ENCODE data around the gene LRBA. TPM values are rescaled to one million over a fixed set of nuclear protein-coding genes. Genes with fewer than 3 reads are reported as not detected.

Gene LRBA
- total and polyA plus RNA-seq, 12 donors, result 6.2 to 31.2 (median 23.9) TPM

- Histone ChIP-seq H3K27me3 (no peaks in the 10 kb centered on the region), H3K4me3 (no peak overlapping the region), H3K36me3 (no peaks in the 10 kb centered on the region), H3K27ac (no peak overlapping the region), H3K4me1 (peaks cover 0 to 26% (median 11%) of the 10 kb centered on the region in 9 donors), H3K9me3 (peaks cover 0 to 14% (median 0%) of the 10 kb centered on the region in 11 donors)
- intact Hi-C loops (cut with DNase I), result no loop called here
- TF ChIP-seq CTCF (IDR thresholded peaks at IDR 0.05), result no peak
- DNase-seq (no peak), ATAC-seq (no peak)
Measured at GRCh38 chr4:150948074-150948473, 67.0 kb downstream of the LRBA start.

GRCh38 chr4:150944660-150945059 is 70.4 kb downstream of the LRBA start:
- no peak for TF ChIP-seq CTCF (IDR thresholded peaks at IDR 0.05)
- intact Hi-C loops (cut with DNase I), result no loop called here
- 85 to 92% methylated on average over 6 of the region's 6 CpGs for WGBS, 2 donors
- no peak overlapping the region for H3K4me3 ChIP-seq
- no peak for ATAC-seq
- H3K27ac ChIP-seq, result no peak overlapping the region
- no peak for DNase-seq
- no peaks in the 10 kb centered on the region for H3K36me3 ChIP-seq
- H3K9me3 ChIP-seq, result peaks cover 0 to 11% (median 0%) of the 10 kb centered on the region in 11 donors
- H3K4me1 ChIP-seq, result peaks cover 0 to 8% (median 0%) of the 10 kb centered on the region in 9 donors
- no peaks in the 10 kb centered on the region for H3K27me3 ChIP-seq

GRCh38 chr4:150943818-150944217 is 71.3 kb downstream of the LRBA start:
- H3K36me3 ChIP-seq, result no peaks in the 10 kb centered on the region
- H3K27ac ChIP-seq, result no peak overlapping the region
- intact Hi-C loops (cut with DNase I), result no loop called here
- DNase-seq (no peak), ATAC-seq (no peak)
- H3K4me1 ChIP-seq, result peaks cover 0 to 8% (median 0%) of the 10 kb centered on the region in 9 donors
- H3K27me3 ChIP-seq, result no peaks in the 10 kb centered on the region
- no peak overlapping the region for H3K4me3 ChIP-seq
- peaks cover 0 to 2% (median 0%) of the 10 kb centered on the region in 11 donors for H3K9me3 ChIP-seq
- WGBS, 2 donors, result 75 to 76% methylated on average over 2 of the region's 2 CpGs
- no peak for TF ChIP-seq CTCF (IDR thresholded peaks at IDR 0.05)

- Histone ChIP-seq H3K9me3 (no peaks in the 10 kb centered on the region), H3K4me1 (peaks cover 0 to 12% (median 0%) of the 10 kb centered on the region in 9 donors), H3K27me3 (no peaks in the 10 kb centered on the region), H3K27ac (no peak overlapping the region), H3K36me3 (no peaks in the 10 kb centered on the region), H3K4me3 (no peak overlapping the region)
- DNase-seq (no peak), ATAC-seq (no peak)
- TF ChIP-seq CTCF (IDR thresholded peaks at IDR 0.05), result no peak
- intact Hi-C loops (cut with DNase I), result no loop called here
Measured at GRCh38 chr4:150943126-150943525, 72.0 kb downstream of the LRBA start.

- H3K27ac ChIP-seq, result no peak overlapping the region
- TF ChIP-seq CTCF (IDR thresholded peaks at IDR 0.05), result no peak
- H3K36me3 ChIP-seq, result no peaks in the 10 kb centered on the region
- no peak overlapping the region for H3K4me3 ChIP-seq
- H3K9me3 ChIP-seq, result no peaks in the 10 kb centered on the region
- DNase-seq (no peak), ATAC-seq (no peak)
- H3K27me3 ChIP-seq, result no peaks in the 10 kb centered on the region
- peaks cover 0 to 15% (median 0%) of the 10 kb centered on the region in 9 donors for H3K4me1 ChIP-seq
- intact Hi-C loops (cut with DNase I), result no loop called here
Measured at GRCh38 chr4:150942539-150942938, 72.5 kb downstream of the LRBA start.
